Left renal pelvis (tissue), 4 donors: ENCODE measurements around the gene ZFYVE21. TPM values are rescaled to one million over a fixed set of nuclear protein-coding genes. Genes with fewer than 3 reads are reported as not detected.
"Not testable (repeated sequence)": the region's sequence is repeated elsewhere in the genome, so short reads cannot be mapped to it uniquely, and the experiment has no call there.

ENCODE experiments used
- DNase-seq, 4 donors: peaks; one replicate each; pipeline ENCODE4 v3.0.0-alpha.2; 2013; ENCODE audit warnings: low read depth in 4 of 4, low spot score in 3 of 4
- polyA plus RNA-seq, 4 donors: library from polyadenylated mRNA; unstranded; fragments of 120-200 nt; gene quantifications; one replicate each; pipeline ENCODE4 v1.2.1, GENCODE V29; 2013; ENCODE audit not compliant: insufficient read length in 4 of 4

ZFYVE21 gene
- polyA plus RNA-seq, 4 donors: 50.6 to 60.4 (median 55.2) TPM

DNA sequence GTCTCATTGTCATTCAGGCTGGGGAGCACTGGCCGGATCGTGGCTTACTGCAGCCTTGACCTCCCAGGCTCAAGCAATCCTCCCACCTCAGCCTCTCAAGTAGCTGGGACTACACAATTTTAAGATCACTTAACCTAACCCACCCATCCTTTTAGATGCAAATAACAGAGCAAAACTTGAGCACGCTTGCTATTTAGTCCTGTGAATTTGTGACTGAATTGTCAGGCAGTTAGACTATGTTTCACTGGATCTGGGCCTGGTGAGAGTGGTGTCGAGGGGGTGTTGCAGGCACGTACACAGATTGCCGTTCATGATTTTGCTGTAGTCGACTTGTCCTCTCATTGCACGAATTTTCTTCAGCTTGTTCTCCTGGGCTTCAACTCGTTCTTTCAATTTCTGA, 38.2 kb downstream of the ZFYVE21 start:
- no peak for DNase-seq

DNA sequence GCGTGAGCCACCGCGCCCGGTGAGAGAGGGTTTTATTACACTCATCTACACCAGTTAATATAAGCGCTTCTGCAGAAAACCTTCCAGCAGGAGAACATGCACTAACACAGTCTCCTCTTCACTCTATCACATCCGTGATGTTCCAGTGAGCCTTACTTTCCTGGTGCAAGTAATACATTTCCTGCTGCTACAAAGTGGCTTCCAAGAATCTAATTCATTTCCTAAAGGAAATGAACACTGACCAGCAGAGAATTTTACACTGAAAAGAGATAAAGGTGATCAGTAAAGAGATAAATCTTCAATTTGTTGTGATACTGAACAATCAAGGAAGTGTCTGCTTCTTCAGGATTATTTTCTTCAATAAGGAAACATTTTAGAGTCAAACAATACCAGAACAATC, 39.5 kb downstream of the ZFYVE21 start:
- DNase-seq: no peak

DNA sequence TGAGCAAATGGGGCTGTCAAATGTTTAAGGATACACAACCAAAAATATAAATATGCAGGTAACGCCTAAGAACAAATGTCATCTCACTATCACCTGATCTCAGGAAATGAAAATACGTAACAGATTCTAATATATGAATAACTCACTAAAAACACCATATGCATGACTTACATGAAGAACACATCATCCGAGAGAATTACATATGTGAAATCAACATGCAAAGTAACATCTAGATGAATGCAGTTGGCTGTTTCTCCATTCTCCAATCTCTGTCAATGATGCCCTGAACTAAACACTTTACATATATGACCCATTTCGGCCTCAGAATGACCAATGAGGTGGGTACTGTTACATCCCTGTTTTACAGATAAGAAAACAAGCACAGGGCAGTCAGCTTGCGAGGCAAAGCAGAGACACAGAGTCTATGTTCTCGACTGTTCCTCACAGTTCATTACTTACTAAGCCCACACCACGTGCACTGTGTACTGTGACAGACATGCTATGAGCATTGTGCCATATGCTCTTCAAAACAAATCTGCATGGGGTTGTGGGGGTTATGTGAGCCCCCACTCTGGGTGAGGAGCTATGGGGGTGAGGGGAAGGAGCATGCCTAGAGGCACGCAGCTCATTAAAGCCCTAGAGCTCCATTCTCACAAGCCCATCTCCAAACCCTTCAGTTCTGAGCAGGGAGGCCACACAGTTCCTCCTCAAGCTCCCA, 42.6 kb downstream of the ZFYVE21 start:
- no peak for DNase-seq

DNA sequence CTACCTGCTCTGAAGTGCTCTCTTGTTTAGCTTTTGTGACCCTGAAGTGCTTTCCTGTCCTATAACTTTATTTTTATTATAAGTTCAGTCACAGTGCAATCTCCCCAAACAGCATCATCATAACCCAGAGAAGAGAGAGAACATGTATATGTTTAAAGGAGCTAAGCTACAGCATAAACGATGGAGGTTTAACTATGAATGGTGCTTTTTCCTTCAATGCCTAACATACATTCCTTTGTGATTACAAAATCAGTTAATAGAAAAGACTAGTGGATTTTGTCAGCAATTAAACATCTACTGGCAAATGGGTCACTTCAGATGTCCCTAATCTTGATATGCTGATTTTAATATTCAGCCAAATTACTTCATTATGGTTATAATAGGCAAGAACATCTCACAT, 46.4 kb downstream of the ZFYVE21 start:
- no peak for DNase-seq

DNA sequence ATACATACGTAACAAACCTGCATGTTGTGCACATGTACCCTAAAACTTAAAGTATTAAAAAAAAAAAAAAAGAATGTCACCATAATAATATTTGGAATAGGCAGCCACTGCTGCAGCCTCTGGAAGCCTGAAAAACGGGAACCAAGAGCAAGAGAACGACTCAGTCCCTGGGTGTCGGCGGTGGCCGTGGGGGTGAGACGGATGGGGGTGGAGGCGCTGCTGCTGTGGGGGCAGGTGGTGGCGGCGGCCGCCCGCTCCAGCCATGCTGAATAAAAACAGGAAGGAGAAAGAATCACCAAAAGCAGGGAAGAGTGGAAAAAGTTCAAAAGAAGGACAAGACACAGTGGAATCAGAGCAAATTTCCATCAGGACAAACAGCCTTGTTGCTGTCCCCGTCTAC, 46.9 kb downstream of the ZFYVE21 start:
- no peak for DNase-seq

DNA sequence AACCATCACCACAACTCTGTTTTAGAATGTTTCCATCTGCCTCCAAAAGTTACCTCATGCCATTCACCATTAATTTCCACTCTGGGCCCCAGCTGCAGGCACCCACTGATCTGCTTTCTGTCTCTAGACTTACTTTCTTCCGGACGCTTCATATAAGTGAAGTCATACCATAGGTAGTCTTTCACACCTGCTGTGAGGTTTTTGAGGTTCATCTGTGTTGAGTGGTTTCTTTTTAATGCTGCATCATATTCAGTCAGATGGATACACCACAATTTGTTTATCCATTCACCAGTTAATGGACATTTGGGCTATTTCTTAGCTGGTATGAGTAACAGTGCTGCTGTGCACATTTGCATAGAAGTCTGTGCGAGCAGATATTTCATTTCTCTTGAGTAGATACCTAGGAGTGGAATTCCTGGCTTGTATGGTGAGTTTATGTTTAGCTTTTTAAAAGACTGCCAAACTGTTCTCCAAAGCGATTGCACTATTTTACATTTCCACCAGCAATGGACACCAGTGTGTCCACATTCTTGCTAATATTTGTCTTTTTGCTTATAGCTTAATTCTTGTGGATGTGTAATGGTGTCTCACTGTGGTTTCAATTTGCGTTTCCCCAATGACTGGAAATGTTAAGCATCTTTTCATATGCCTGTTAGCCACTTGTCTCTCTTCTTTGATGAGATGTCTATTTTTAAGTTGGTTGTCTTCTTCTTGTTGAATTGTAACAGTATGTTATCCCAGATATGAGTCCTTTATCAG, 48.3 kb downstream of the ZFYVE21 start:
- no peak for DNase-seq

DNA sequence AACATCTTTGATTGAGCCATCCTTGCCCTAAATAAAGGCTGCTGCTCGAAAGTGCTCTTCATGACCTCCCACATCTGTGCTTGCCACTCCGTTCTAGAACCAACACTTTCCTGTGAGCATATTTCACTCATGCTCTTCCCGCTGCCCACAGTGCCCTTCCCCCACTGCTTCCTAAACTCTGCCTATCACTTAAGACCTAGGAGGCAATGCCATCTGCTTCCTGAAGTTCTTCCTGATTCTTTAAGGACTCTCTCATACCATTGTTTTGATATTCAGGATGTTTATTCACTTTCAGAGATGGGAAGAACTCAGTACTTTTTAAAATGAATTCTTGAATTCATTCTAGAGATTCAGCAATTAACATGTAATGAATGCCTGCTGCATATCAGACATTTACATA, 49.9 kb downstream of the ZFYVE21 start:
- no peak for DNase-seq

DNA sequence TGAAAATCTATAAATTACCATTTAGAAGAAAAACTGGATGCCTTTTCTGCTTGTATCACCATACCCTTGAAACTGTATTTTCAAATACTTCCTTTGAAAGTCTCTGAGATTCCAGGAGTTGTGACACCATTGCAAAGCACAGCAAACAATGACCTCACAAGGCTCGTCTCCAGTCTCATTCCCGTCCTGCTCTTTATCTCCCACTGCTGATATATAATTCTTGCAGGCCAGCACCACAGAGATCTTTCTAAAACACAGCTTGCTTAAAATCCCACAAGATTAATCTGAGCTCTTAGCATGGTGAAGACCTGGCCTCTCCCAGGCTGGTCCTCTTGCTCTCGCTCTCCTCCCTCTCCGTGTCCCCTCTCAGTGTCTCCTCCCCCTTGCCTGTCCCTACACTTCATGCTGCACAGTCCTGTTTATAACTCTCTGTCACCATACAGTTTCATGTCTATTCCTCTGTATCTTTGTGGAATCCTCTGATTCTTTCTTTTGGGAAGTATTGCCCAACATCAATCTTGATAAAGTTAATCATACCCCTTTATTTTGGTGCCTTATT, 51.8 kb downstream of the ZFYVE21 start:
- no peak for DNase-seq

DNA sequence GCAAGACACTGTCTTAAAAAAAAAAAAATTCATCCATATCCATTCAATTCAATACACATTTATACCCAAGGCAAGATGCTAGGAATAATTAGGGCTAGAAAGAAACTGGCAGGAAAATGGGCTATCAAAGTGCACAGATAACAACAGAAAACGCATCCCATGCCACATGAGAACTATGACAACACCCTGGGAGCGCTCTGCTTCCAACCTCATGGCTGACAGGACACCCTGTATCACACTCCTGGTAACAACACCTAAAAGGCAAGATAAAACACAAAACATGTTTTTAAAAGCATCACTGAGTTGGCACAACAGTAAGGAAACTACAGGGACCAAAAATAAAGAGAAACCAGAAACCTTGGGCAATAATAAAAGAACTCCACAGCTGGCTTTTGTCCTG, 54.9 kb downstream of the ZFYVE21 start:
- no peak for DNase-seq

DNA sequence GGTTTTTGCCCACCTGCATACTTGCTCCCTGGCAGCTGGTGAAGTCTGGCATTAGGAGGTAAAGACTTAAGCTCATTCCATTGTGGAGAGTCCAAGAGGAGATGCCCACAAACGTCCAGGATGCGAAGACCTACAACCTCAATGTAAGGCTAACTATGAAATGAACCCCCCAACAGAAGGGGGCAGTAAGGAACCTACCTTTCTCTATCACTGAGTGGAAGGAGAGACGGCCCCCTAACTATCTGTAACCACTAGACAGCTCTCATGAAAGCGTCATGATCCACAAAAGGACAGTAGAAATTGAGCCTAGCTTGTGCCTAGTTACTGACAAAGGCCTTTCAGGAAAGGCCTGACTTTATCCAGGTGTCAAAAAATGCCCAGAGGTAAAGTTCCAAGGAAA, 55.3 kb downstream of the ZFYVE21 start:
- no peak for DNase-seq

DNA sequence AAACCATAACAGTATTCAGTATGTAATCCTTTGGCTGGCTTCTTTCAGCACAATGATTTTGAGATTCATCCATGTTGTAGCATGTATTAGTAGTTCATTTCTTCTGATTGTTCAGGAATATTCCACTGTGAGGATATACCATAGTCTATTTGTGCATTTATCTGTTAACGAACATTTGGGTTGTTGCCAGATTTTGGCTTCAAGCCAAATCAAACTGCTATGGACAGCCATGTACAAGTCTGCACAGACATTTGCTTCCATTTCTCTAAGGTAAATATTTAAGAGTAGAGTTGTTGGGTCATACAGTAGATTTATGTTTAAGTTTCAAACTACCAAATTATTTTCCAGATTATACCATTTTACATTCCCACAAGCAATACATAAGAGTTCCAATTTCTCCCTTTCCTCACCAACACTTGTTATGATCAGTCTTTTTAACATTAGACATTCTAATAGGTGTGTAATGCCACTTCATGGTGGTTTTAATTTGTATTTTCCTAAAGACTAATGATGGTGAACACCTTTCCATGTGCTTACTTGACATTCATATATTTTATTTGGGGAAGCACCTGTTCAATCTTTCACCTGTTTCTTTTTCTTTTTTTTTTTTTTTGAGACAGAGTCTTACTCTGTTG, 56.6 kb downstream of the ZFYVE21 start:
- no peak for DNase-seq

DNA sequence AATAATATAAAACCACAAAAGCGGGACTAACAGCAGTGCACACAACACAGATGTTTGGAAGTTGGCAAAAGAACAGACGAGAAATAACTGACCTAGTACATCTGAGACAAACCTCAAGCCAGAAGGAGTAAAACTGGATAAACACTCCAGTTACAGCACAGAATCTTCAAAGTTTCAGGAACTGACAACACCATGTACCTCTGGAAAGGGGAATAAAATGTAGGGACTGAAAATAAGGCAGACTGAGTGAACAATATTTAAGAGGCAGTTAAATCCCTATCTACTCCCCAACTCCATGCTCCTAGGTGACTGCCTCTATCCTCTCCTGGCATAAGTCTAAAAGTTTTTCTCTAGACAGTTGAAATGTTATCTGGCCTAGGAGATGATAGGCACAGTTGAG, 57.9 kb downstream of the ZFYVE21 start:
- no peak for DNase-seq

DNA sequence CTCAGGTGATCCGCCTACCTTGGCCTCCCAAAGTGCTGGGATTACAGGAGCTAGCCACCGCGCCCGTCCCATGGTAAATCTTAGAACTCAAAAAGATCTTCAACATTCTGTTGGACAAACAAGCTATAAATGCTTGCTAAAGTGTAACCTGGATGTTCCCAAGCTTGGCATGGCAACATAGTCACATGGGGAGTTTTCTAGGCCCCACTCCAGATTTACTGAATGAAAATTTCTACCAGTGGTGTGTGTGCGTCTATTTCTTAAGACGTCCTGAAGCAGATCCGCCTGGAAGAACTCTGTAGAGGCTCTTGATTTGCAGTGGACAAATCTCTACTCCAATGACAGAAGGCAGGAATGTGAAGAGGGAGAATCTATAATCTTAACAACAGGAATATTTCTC, 59.9 kb downstream of the ZFYVE21 start:
- DNase-seq: no peak

DNA sequence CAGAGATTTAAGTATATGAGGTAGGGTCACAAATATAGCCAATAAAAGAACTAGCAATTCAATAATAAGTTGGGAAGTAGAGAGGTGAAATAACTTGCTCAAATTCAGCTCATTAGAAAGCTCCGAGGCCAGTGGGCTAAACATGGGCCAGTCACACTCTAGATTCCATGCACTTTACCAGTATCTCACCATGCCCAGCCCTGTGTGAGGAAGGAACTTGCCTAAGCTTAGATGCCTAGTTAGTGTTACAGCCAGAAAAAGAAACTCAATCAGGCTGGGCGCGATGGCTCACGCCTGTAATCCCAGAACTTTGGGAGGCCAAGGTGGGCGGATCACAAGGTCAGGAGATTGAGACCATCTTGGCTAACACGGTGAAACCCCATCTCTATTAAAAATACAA, 60.7 kb downstream of the ZFYVE21 start:
- DNase-seq: not testable (repeated sequence)

DNA sequence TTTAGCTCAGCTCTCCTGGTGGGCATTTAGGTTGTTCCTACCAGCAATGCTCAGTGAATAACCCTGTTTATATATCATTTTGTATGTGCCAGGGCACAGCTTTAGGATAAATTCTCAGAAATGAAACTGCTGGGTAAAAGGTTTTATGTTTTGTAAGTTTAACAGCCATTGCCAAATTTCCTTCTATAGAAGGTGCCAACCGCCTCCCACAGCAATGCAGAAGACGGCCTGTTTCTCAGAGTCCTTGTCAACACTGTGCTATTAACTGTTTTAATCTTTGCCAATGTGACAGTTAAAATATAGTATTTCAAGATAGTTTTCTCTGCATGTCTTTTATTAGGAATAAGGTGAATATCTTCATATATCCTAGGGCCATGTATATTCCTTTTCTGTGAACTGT, 66.8 kb downstream of the ZFYVE21 start:
- DNase-seq: no peak

Other genes starting within 250 kb of the ZFYVE21 start
- gene CKB, start 193.0 kb upstream of the ZFYVE21 start, polyA plus RNA-seq: 100 to 1,000 TPM in 3 of 4 donors, 10 to 100 TPM in 1; 65.6 to 159 (median 121) TPM
- 1 to 10 TPM; 5.6 to 9.0 (median 6.2) TPM for gene TRMT61A, start 186.6 kb upstream of the ZFYVE21 start, polyA plus RNA-seq
- 10 to 100 TPM; 22.7 to 34.6 (median 31.5) TPM for gene BAG5, start 153.2 kb upstream of the ZFYVE21 start, polyA plus RNA-seq
- 10 to 100 TPM; 26.7 to 46.0 (median 42.1) TPM for gene COA8, start 152.8 kb upstream of the ZFYVE21 start, polyA plus RNA-seq
- gene KLC1, start 86.6 kb upstream of the ZFYVE21 start, polyA plus RNA-seq: 100 to 1,000 TPM in 3 of 4 donors, 10 to 100 TPM in 1; 74.6 to 154 (median 106) TPM
- gene XRCC3, start 359 bp upstream of the ZFYVE21 start, polyA plus RNA-seq: 10 to 100 TPM; 11.5 to 23.9 (median 12.6) TPM
- gene PPP1R13B, start 131.8 kb downstream of the ZFYVE21 start, polyA plus RNA-seq: 10 to 100 TPM; 14.5 to 38.8 (median 32.8) TPM
- 1 to 10 TPM; 1.0 to 4.0 (median 2.5) TPM for gene TDRD9, start 212.6 kb downstream of the ZFYVE21 start, polyA plus RNA-seq
- gene RD3L, start 226.7 kb downstream of the ZFYVE21 start, polyA plus RNA-seq: not detected